ENCODE data around the gene SAP25. TPM values are rescaled to one million over a fixed set of nuclear protein-coding genes. Genes with fewer than 3 reads are reported as not detected.

The SAP25 gene
- total RNA-seq, 6 donors from 2014 or later: 1.2 to 18.9 (median 12.7) TPM

DNA sequence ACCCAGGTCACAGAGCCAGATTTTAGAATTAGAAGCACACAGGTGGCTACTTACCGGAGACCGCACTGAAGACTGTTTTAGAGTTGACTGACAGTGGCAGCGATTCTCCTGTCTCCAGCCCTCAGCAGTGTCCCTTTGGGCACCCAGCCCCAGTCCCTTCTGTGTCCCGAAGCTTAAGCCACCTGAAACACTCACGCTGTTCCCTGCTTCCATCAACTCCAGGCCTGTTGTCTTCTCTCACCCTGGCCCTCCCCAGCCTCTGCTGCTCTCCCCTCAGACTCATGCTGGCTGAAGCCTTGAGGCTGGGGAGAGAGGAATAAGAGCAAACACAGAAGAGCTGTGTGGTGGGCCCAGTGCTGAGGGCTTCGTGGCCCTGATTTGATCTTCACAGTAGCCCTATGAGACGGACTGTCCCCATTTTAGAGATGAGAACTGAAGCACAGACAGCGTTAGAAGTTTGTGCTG, 10.6 kb downstream of the SAP25 start:
- no peak for DNase-seq
- Histone ChIP-seq H3K9me3 (no peaks in the 10 kb centered on the region), H3K36me3 (peaks cover 0 to 19% (median 11%) of the 10 kb centered on the region in 4 donors), H3K27ac (no peak overlapping the region), H3K27me3 (no peaks in the 10 kb centered on the region), H3K4me3 (no peak overlapping the region), H3K4me1 (peaks cover 0 to 23% (median 1%) of the 10 kb centered on the region in 4 donors)
- WGBS, 2 donors: 90 to 93% methylated on average over 8 of the region's 8 CpGs
- TF ChIP-seq, protein P1, sequence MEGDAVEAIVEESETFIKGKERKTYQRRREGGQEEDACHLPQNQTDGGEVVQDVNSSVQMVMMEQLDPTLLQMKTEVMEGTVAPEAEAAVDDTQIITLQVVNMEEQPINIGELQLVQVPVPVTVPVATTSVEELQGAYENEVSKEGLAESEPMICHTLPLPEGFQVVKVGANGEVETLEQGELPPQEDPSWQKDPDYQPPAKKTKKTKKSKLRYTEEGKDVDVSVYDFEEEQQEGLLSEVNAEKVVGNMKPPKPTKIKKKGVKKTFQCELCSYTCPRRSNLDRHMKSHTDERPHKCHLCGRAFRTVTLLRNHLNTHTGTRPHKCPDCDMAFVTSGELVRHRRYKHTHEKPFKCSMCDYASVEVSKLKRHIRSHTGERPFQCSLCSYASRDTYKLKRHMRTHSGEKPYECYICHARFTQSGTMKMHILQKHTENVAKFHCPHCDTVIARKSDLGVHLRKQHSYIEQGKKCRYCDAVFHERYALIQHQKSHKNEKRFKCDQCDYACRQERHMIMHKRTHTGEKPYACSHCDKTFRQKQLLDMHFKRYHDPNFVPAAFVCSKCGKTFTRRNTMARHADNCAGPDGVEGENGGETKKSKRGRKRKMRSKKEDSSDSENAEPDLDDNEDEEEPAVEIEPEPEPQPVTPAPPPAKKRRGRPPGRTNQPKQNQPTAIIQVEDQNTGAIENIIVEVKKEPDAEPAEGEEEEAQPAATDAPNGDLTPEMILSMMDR (IDR thresholded peaks at IDR 0.05): no peak
- TF ChIP-seq EP300 (IDR thresholded peaks at IDR 0.05) (no peak), POLR2A (IDR thresholded peaks at IDR 0.05) (no peak), POLR2AphosphoS5 (IDR thresholded peaks at IDR 0.05) (no peak)
- ATAC-seq (ENCODE audit: low FRiP score in 2 of 2): no peak

DNA sequence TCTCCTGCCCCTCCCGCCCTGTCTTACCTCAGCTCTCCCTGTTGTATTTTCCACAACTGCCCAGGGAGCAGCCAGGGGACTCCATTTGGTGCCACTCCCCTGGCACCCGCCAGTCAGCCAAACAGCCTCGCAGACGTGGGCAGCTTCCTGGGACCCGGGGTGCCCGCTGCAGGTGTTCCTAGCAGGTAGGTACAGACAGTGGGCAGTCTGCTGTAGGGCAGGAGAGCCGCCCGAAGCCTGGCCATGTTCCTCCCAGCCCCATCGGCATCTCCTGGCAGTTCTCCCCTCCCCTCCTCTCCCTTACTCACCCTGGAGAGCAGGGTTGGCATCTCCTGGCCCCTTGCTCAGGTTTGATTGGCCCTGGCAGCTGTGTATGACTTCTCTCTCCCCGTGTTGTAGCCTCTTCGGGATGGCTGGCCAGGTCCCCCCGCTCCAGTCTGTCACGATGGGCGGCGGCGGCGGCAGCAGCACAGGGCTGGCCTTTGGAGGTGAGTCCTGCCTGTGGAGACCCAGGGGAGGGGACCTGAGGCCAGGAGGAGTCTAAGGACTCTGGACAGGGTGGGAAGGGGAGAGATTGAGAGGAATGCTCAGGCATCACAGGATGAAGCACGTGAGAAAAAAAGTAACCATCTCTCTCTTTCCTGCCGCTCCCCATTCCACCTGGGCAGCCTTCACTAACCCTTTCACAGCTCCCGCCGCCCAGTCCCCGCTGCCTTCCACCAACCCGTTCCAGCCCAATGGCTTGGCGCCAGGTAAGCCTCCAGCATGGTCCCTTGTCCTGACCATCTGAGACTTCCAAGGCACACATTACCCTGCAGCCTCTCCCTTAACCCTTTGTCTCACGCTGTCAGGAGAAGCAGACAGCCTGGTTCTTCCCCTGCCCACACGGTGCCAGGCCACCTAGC, 11.3 kb downstream of the SAP25 start:
- no peak overlapping the region for H3K27ac ChIP-seq
- TF ChIP-seq EP300 (IDR thresholded peaks at IDR 0.05) (no peak), POLR2AphosphoS5 (IDR thresholded peaks at IDR 0.05) (no peak), POLR2A (IDR thresholded peaks at IDR 0.05) (no peak)
- TF ChIP-seq, protein P1 (IDR thresholded peaks at IDR 0.05): no peak
- peak in 1 of 2 donors; percentile 51 for DNase-seq
- H3K27me3 ChIP-seq: no peaks in the 10 kb centered on the region
- H3K4me1 ChIP-seq: peaks cover 0 to 16% (median 0%) of the 10 kb centered on the region in 4 donors
- H3K36me3 ChIP-seq: peaks cover 0 to 25% (median 11%) of the 10 kb centered on the region in 4 donors
- H3K9me3 ChIP-seq: no peaks in the 10 kb centered on the region
- 92% methylated on average over 26 of the region's 26 CpGs for WGBS, 2 donors
- no peak overlapping the region for H3K4me3 ChIP-seq
- ATAC-seq (ENCODE audit: low FRiP score in 2 of 2): no peak

DNA sequence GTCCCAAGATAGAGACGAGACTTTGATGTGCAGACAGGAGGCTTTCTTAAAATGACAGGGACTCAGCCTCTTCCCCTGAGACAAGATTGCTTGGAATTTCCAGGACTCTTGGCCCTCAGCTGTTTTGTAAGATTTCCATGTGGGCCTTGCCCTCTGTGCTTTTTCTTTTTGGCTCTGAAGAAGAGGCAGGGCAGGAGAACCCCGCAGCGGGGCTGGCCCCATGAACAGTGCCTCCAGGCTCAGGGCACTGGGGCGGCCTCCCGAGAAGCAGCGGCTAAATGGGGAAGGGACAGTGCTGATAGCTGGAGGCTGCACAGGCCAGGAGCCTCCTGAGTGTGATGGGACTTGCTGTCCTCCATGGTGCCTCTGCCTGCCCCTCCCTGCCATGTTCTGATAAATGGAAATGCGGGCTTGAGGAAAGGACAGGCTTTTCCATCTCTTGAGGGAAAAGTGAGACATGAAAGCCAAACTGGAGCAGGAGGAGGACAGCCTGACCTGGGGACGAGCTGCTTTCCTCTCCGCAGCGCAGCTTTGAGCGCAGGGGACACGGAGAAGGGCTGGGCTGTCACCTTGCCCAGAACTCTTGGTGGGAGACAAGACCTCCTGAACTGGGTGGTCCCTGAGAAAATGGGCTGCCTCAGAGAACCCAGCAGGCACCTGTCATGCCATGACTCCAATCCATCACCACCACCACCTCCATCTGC, 12.1 kb downstream of the SAP25 start:
- H3K9me3 ChIP-seq: no peaks in the 10 kb centered on the region
- H3K27me3 ChIP-seq: no peaks in the 10 kb centered on the region
- no peak overlapping the region for H3K27ac ChIP-seq
- H3K36me3 ChIP-seq: peaks cover 0 to 25% (median 11%) of the 10 kb centered on the region in 4 donors
- 93 to 97% methylated on average over 7 to 12 of the region's 12 CpGs for WGBS, 2 donors
- no peak for ATAC-seq (ENCODE audit: low FRiP score in 2 of 2)
- no peak overlapping the region for H3K4me3 ChIP-seq
- DNase-seq: peak in 1 of 2 donors; percentile 66
- TF ChIP-seq, protein P1 (IDR thresholded peaks at IDR 0.05): no peak
- no peak for TF ChIP-seq EP300 (IDR thresholded peaks at IDR 0.05)
- TF ChIP-seq POLR2A (IDR thresholded peaks at IDR 0.05): no peak
- TF ChIP-seq POLR2AphosphoS5 (IDR thresholded peaks at IDR 0.05): no peak
- peaks cover 0 to 16% (median 0%) of the 10 kb centered on the region in 4 donors for H3K4me1 ChIP-seq

DNA sequence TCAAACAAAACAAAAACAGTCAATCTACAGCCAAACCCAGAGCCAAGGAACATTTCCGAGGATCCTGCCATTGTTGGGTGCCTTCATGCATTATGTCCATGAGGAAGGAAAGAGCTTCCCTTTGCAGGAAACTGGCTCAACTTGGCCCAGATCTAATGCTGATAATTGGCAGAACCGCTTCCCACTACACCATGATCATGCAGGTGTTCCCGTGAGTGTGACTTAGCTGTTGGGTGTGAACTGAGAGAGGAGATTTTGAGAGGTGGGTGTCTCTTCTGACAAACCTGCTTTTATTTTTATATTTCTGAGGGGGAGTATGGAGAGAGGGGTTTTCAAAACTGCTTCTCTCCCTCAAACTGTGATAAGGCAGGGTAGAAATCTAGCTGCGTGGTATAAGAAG, 14.6 kb downstream of the SAP25 start:
- Histone ChIP-seq H3K4me1 (peaks cover 0 to 15% (median 2%) of the 10 kb centered on the region in 4 donors), H3K27me3 (no peaks in the 10 kb centered on the region), H3K36me3 (peaks cover 0 to 40% (median 22%) of the 10 kb centered on the region in 4 donors), H3K27ac (no peak overlapping the region), H3K9me3 (no peaks in the 10 kb centered on the region), H3K4me3 (no peak overlapping the region)
- ATAC-seq (ENCODE audit: low FRiP score in 2 of 2) (no peak), DNase-seq (no peak)
- TF ChIP-seq POLR2A (IDR thresholded peaks at IDR 0.05) (no peak), POLR2AphosphoS5 (IDR thresholded peaks at IDR 0.05) (no peak), EP300 (IDR thresholded peaks at IDR 0.05) (no peak)
- TF ChIP-seq, protein P1 (IDR thresholded peaks at IDR 0.05): no peak
- 66 to 94% methylated on average over 4 of the region's 4 CpGs for WGBS, 2 donors
